Activated naive CD4-positive, alpha-beta T cell treated with anti-CD3 and anti-CD28 coated beads, Interleukin-2, amount 10 ng/mL, durations not matched to agents 7 days and 5 days (primary cell): ENCODE data around the gene MECP2.

ENCODE experiments used
- CTCF ChIA-PET: fragments of 350-600 bp; sonication (Branson Sonifier 250); formaldehyde crosslinking; loops from one replicate; lab custom pipeline; 2021; ENCODE audit warnings: antibody characterized with exemption; lab: Charles Lee
- DNase-seq: peaks from one replicate; pipeline ENCODE4 v3.0.0-alpha.2; 2020
- H3K27ac Mint-ChIP-seq: one replicate; pipeline ENCODE4 v1.8.0; 2021; ENCODE audit warnings: mild to moderate bottlenecking, moderate library complexity, mixed read lengths
- H3K27me3 Mint-ChIP-seq: one replicate; pipeline ENCODE4 v1.8.0; 2021; ENCODE audit warnings: mild to moderate bottlenecking, mixed read lengths
- H3K36me3 Mint-ChIP-seq: one replicate; pipeline ENCODE4 v1.8.0; 2021; ENCODE audit warnings: mixed read lengths
- H3K4me1 Mint-ChIP-seq: one replicate; pipeline ENCODE4 v1.8.0; 2021; ENCODE audit warnings: mixed read lengths
- H3K4me3 Mint-ChIP-seq: one replicate; pipeline ENCODE4 v1.8.0; 2021; ENCODE audit warnings: mild to moderate bottlenecking, moderate library complexity, mixed read lengths
- H3K9me3 Mint-ChIP-seq: one replicate; pipeline ENCODE4 v1.8.0; 2021; ENCODE audit warnings: mixed read lengths

MECP2 gene

GRCh38 chrX:154018518-154019060 is 78.9 kb downstream of the MECP2 start:
- Mint-ChIP-seq H3K4me1 (peaks cover 30% of the 10 kb centered on the region), H3K4me3 (peak overlapping the region; percentile 87), H3K36me3 (peaks cover 17% of the 10 kb centered on the region), H3K27ac (peak overlapping the region; percentile 90), H3K27me3 (no peaks in the 10 kb centered on the region), H3K9me3 (no peaks in the 10 kb centered on the region)
- DNase-seq: no peak
- CTCF ChIA-PET: interaction anchor here (1.0 to 1.4 kb wide), 2 partner anchors 38 to 352 kb away, joined by 3 to 4 read pairs; no protein-coding TSS in a partner anchor

- H3K36me3 Mint-ChIP-seq: peaks cover 17% of the 10 kb centered on the region
- peaks cover 30% of the 10 kb centered on the region for H3K4me1 Mint-ChIP-seq
- H3K9me3 Mint-ChIP-seq: no peaks in the 10 kb centered on the region
- CTCF ChIA-PET: no interaction called here
- H3K4me3 Mint-ChIP-seq: peak overlapping the region; percentile 87
- no peaks in the 10 kb centered on the region for H3K27me3 Mint-ChIP-seq
- peak overlapping the region; percentile 90 for H3K27ac Mint-ChIP-seq
- DNase-seq: no peak
Observed at GRCh38 chrX:154017766-154018517, 79.6 kb downstream of the MECP2 start.

DNA sequence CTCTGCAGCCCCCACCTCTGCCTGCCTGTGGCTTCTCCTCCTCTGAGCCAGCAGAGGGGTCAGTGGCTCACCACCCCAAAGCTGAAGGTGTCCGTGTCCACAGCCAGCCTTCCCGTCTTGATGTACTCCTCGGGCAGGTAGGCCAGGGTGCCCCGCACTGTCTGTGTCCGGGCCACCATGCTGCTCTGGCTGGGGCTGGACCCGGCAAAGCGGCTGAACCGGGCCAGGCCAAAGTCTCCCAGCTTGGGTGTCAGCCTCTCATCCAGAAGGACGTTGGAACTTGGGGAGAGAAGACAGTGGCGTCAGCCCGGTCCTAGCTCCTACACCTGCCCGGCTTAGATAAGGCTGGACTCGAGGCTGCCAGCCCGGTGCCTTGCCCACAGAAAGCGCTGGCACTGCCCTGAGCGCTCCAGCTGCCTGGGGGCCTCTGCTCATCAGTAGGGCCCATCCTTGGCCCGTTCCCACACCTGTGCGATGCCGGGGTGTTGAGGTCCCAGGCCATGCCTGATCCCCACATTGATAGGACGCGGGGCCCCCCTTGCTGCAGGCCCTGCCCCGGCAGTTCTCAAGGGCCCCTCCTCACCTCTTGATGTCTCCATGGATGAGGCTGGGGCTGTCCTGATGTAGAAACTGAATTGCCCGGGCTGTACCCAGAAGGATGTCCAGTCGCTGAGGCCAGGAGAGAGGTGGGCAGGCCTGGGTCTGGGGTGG is 81.0 kb downstream of the MECP2 start:
- CTCF ChIA-PET: no interaction called here
- H3K9me3 Mint-ChIP-seq: no peaks in the 10 kb centered on the region
- H3K36me3 Mint-ChIP-seq: peaks cover 22% of the 10 kb centered on the region
- H3K4me1 Mint-ChIP-seq: peaks cover 29% of the 10 kb centered on the region
- no peak overlapping the region for H3K27ac Mint-ChIP-seq
- no peak for DNase-seq
- no peak overlapping the region for H3K4me3 Mint-ChIP-seq
- no peaks in the 10 kb centered on the region for H3K27me3 Mint-ChIP-seq

DNA sequence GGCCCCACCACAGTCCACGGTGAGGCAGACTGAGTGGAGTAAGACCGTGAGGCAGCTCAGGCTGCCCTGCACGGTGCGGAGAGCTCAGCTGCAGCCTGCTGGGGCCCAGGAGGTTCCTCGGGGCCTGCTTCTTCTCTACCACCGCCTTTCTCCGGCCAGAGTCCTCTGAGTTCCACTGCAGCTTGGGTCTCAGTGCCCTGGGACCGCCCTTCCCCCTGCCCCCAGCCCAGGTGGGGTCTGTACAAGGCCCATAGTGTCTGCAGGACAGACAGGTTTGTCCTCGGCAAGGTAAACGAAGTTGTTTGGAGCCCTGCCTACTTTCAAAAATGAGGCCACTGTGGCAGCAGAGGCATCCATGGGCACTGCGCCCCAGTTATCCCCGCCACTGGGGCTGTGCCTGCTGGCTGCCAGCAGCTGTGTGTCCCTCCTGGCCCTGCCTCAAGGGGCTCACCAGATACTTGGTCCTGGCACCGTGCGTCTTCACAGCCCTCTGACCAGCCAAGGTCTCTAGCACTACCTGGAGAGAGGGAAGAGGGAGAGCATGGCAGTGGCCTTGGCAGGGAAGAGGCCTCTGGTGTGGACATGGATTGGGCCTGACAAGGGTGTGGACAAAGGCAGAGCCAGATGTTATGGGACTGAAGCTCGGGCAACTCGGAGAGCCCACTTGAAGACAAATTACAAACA is 81.8 kb downstream of the MECP2 start:
- no peaks in the 10 kb centered on the region for H3K9me3 Mint-ChIP-seq
- DNase-seq: no peak
- H3K4me3 Mint-ChIP-seq: peak overlapping the region; percentile 58
- H3K27ac Mint-ChIP-seq: no peak overlapping the region
- no peaks in the 10 kb centered on the region for H3K27me3 Mint-ChIP-seq
- H3K4me1 Mint-ChIP-seq: peaks cover 29% of the 10 kb centered on the region
- H3K36me3 Mint-ChIP-seq: peaks cover 26% of the 10 kb centered on the region
- CTCF ChIA-PET: no interaction called here

- Mint-ChIP-seq H3K36me3 (peaks cover 31% of the 10 kb centered on the region), H3K4me1 (peaks cover 27% of the 10 kb centered on the region), H3K9me3 (no peaks in the 10 kb centered on the region), H3K27me3 (no peaks in the 10 kb centered on the region), H3K27ac (peak overlapping the region; percentile 71), H3K4me3 (no peak overlapping the region)
- CTCF ChIA-PET: interaction anchor here (1.0 to 3.0 kb wide), 7 partner anchors 9 to 61 kb away, joined by 3 to 15 read pairs (median 5); no protein-coding TSS in a partner anchor
- no peak for DNase-seq
Observed at GRCh38 chrX:154014429-154015380, 82.8 kb downstream of the MECP2 start.

- H3K27ac Mint-ChIP-seq: peak overlapping the region; percentile 54
- CTCF ChIA-PET: interaction anchor here (0.8 to 3.0 kb wide), 10 partner anchors 10 to 384 kb away, joined by 3 to 15 read pairs (median 4); partner anchors contain the start of gene RPL10
- DNase-seq: peak; percentile 61
- H3K9me3 Mint-ChIP-seq: no peaks in the 10 kb centered on the region
- peaks cover 29% of the 10 kb centered on the region for H3K36me3 Mint-ChIP-seq
- no peaks in the 10 kb centered on the region for H3K27me3 Mint-ChIP-seq
- H3K4me1 Mint-ChIP-seq: peaks cover 26% of the 10 kb centered on the region
- H3K4me3 Mint-ChIP-seq: no peak overlapping the region
Observed at GRCh38 chrX:154013614-154014360, 83.7 kb downstream of the MECP2 start.

GRCh38 chrX:154013001-154013421 is 84.5 kb downstream of the MECP2 start:
- Mint-ChIP-seq H3K27me3 (no peaks in the 10 kb centered on the region), H3K4me3 (no peak overlapping the region)
- CTCF ChIA-PET: interaction anchor here (0.8 to 3.0 kb wide), 12 partner anchors 10 to 385 kb away, joined by 3 to 15 read pairs (median 4); partner anchors contain the start of gene RPL10

GRCh38 chrX:154012336-154012991 is 85.1 kb downstream of the MECP2 start:
- H3K27ac Mint-ChIP-seq: no peak overlapping the region
- peaks cover 34% of the 10 kb centered on the region for H3K36me3 Mint-ChIP-seq
- no peak for DNase-seq
- no peaks in the 10 kb centered on the region for H3K27me3 Mint-ChIP-seq
- CTCF ChIA-PET: interaction anchor here (0.8 to 3.0 kb wide), 7 partner anchors 10 to 386 kb away, joined by 3 to 15 read pairs (median 4); partner anchors contain the start of gene RPL10
- H3K4me1 Mint-ChIP-seq: peaks cover 23% of the 10 kb centered on the region
- H3K4me3 Mint-ChIP-seq: no peak overlapping the region
- no peaks in the 10 kb centered on the region for H3K9me3 Mint-ChIP-seq

More at GRCh38 chrX:154013001-154013421, 84.5 kb downstream of the MECP2 start:
- H3K36me3 Mint-ChIP-seq: peaks cover 29% of the 10 kb centered on the region
- no peak overlapping the region for H3K27ac Mint-ChIP-seq
- H3K4me1 Mint-ChIP-seq: peaks cover 23% of the 10 kb centered on the region
- DNase-seq: no peak
- no peaks in the 10 kb centered on the region for H3K9me3 Mint-ChIP-seq

GRCh38 chrX:154011376-154012335 is 85.9 kb downstream of the MECP2 start:
- no peaks in the 10 kb centered on the region for H3K27me3 Mint-ChIP-seq
- peaks cover 23% of the 10 kb centered on the region for H3K4me1 Mint-ChIP-seq
- peaks cover 35% of the 10 kb centered on the region for H3K36me3 Mint-ChIP-seq
- DNase-seq: no peak
- no peak overlapping the region for H3K4me3 Mint-ChIP-seq
- H3K9me3 Mint-ChIP-seq: no peaks in the 10 kb centered on the region
- H3K27ac Mint-ChIP-seq: peak overlapping the region; percentile 37
- CTCF ChIA-PET: interaction anchor here (1.1 kb wide), 1 partner anchor 12 kb away, joined by 3 read pairs; no protein-coding TSS in a partner anchor

- CTCF ChIA-PET: no interaction called here
- Mint-ChIP-seq H3K36me3 (peaks cover 37% of the 10 kb centered on the region), H3K4me3 (no peak overlapping the region), H3K27me3 (no peaks in the 10 kb centered on the region), H3K27ac (peak overlapping the region; percentile 24), H3K4me1 (peaks cover 18% of the 10 kb centered on the region), H3K9me3 (no peaks in the 10 kb centered on the region)
- DNase-seq: no peak
Observed at GRCh38 chrX:154010330-154011087, 87.0 kb downstream of the MECP2 start.

GRCh38 chrX:154008521-154008920 is 89.0 kb downstream of the MECP2 start:
- no peak overlapping the region for H3K4me3 Mint-ChIP-seq
- peaks cover 13% of the 10 kb centered on the region for H3K4me1 Mint-ChIP-seq
- CTCF ChIA-PET: no interaction called here
- peaks cover 34% of the 10 kb centered on the region for H3K36me3 Mint-ChIP-seq
- H3K9me3 Mint-ChIP-seq: no peaks in the 10 kb centered on the region
- H3K27ac Mint-ChIP-seq: no peak overlapping the region
- no peak for DNase-seq
- no peaks in the 10 kb centered on the region for H3K27me3 Mint-ChIP-seq
